ENCODE measurements around the gene KRTAP5-3. TPM values are rescaled to one million over a fixed set of nuclear protein-coding genes. Genes with fewer than 3 reads are reported as not detected.

Gene KRTAP5-3
- total and polyA plus RNA-seq, 2 donors (not counting 3 experiments of a cell fraction or from before 2014, with no cell fraction given): not detected

- Histone ChIP-seq H4K20me1 (replicated peaks; ENCODE audit: control insufficient read depth, extremely low read depth, insufficient read depth, low read length) (no peaks in the 10 kb centered on the region), H3K27me3 (ENCODE audit: control insufficient read depth in 2 of 2, insufficient read depth in 2 of 2, low read length in 2 of 2) (peaks cover 10 to 16% of the 10 kb centered on the region in 2 experiments), H3K36me3 (ENCODE audit: control insufficient read depth in 2 of 2, extremely low read depth in 1 of 2, insufficient read depth in 2 of 2, low read length in 2 of 2) (no peaks in the 10 kb centered on the region), H2AFZ (ENCODE audit: low read depth, low read length) (no peak overlapping the region), H3K9me3 (replicated peaks; ENCODE audit: control insufficient read depth, insufficient read depth, low read length) (no peaks in the 10 kb centered on the region), H3K4me3 (replicated peaks in 1 of 3; ENCODE audit: insufficient read depth in 1 of 3, low read depth in 1 of 3, low read length in 3 of 3) (no peak overlapping the region), H3K4me1 (ENCODE audit: control insufficient read depth, extremely low read depth, insufficient read depth, low read length) (peaks cover 5% of the 10 kb centered on the region), H3K9me1 (replicated peaks; ENCODE audit: control insufficient read depth, extremely low read depth, insufficient read depth, low read length) (no peaks in the 10 kb centered on the region), H3K27ac (ENCODE audit: insufficient read depth, low read depth, low read length) (no peak overlapping the region), H3K9ac (replicated peaks; ENCODE audit: extremely low read depth, insufficient read depth, low read length) (no peak overlapping the region), H3K4me2 (ENCODE audit: insufficient read depth, low read length) (no peak overlapping the region), H3K79me2 (ENCODE audit: control insufficient read depth, insufficient read depth, low read length) (no peaks in the 10 kb centered on the region)
- FAIRE-seq (no peak), DNase-seq (ENCODE audit: low read depth, low spot score) (no peak)
- ChIA-PET POLR2A (no interaction called here), CTCF (interaction anchor here (0.7 to 5.2 kb wide), 4 partner anchors 11 to 26 kb away, joined by 3 to 24 read pairs (median 6); no protein-coding TSS in a partner anchor)
- intact Hi-C loops (cut with micrococcal nuclease) (no loop called here), dilution Hi-C loops (cut with MboI; ENCODE audit: extremely low pct_ligation_motif_present, low sequenced_read_pairs) (no loop called here)
- TF ChIP-seq EZH2 (IDR thresholded peaks at IDR 0.05; ENCODE audit: borderline replicate concordance, low read depth, low read length, severe bottlenecking) (no peak), POLR2A (IDR thresholded peaks at IDR 0.05; ENCODE audit: low read depth, low read length) (no peak)
- BruUV-seq (replicated peaks): no TSS peak
Measured at GRCh38 chr11:1569251-1569780, 38.9 kb downstream of the KRTAP5-3 start.

DNA sequence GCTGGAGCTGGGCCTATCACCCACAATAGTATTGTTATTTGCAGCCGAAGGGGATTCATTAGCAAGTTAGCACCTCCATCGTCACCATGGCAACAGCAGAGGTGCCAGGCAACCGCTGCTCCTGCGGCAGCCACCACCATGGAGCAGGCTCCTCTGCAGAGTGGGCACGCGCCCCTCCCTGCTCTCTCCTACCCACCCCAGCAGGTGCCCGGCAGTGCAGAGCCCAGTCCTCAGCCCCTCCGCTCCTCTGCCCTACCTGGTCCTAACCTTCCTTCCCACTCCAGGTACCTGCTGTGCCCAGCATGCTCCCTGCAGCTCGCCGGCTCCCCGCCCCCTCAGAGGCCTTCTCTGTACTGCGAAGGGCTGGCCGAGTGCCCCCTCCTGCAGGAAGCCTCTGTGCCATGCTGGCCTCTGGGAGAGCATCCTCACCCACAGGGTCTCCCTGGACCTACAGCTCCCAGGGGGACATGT, 39.8 kb downstream of the KRTAP5-3 start:
- Histone ChIP-seq H3K36me3 (ENCODE audit: control insufficient read depth in 2 of 2, extremely low read depth in 1 of 2, insufficient read depth in 2 of 2, low read length in 2 of 2) (no peaks in the 10 kb centered on the region), H3K4me2 (ENCODE audit: insufficient read depth, low read length) (no peak overlapping the region), H3K9me1 (replicated peaks; ENCODE audit: control insufficient read depth, extremely low read depth, insufficient read depth, low read length) (no peaks in the 10 kb centered on the region), H3K27me3 (ENCODE audit: control insufficient read depth in 2 of 2, insufficient read depth in 2 of 2, low read length in 2 of 2) (peaks cover 2 to 8% of the 10 kb centered on the region in 2 experiments), H3K27ac (ENCODE audit: insufficient read depth, low read depth, low read length) (no peak overlapping the region), H3K9me3 (replicated peaks; ENCODE audit: control insufficient read depth, insufficient read depth, low read length) (no peaks in the 10 kb centered on the region), H4K20me1 (replicated peaks; ENCODE audit: control insufficient read depth, extremely low read depth, insufficient read depth, low read length) (no peaks in the 10 kb centered on the region), H3K4me1 (ENCODE audit: control insufficient read depth, extremely low read depth, insufficient read depth, low read length) (peaks cover 2% of the 10 kb centered on the region), H2AFZ (ENCODE audit: low read depth, low read length) (no peak overlapping the region), H3K79me2 (ENCODE audit: control insufficient read depth, insufficient read depth, low read length) (no peaks in the 10 kb centered on the region), H3K4me3 (replicated peaks in 1 of 3; ENCODE audit: insufficient read depth in 1 of 3, low read depth in 1 of 3, low read length in 3 of 3) (no peak overlapping the region), H3K9ac (replicated peaks; ENCODE audit: extremely low read depth, insufficient read depth, low read length) (no peak overlapping the region)
- DNase-seq (ENCODE audit: low read depth, low spot score) (no peak), FAIRE-seq (no peak)
- no TSS peak for BruUV-seq (replicated peaks)
- ChIA-PET CTCF (interaction anchor here (5.2 kb wide), 1 partner anchor 22 kb away, joined by 24 read pairs; no protein-coding TSS in a partner anchor), POLR2A (no interaction called here)
- dilution Hi-C loops (cut with MboI; ENCODE audit: extremely low pct_ligation_motif_present, low sequenced_read_pairs): no loop called here
- TF ChIP-seq FOS (IDR thresholded peaks at IDR 0.05; ENCODE audit: borderline replicate concordance, insufficient read depth, low read length) (no peak), MAX (IDR thresholded peaks at IDR 0.05; ENCODE audit: insufficient read depth, insufficient read length) (no peak), POLR2A (IDR thresholded peaks at IDR 0.05; ENCODE audit: low read depth, low read length) (no peak), JUN (IDR thresholded peaks at IDR 0.05; ENCODE audit: borderline replicate concordance, insufficient read depth, insufficient read length, low read depth) (no peak), EZH2 (IDR thresholded peaks at IDR 0.05; ENCODE audit: borderline replicate concordance, low read depth, low read length, severe bottlenecking) (no peak), GATA2 (IDR thresholded peaks at IDR 0.05; ENCODE audit: insufficient read depth, insufficient read length, low read depth, low read length) (no peak), MYC (IDR thresholded peaks at IDR 0.05; ENCODE audit: low read depth, low read length) (no peak), POLR2AphosphoS5 (IDR thresholded peaks at IDR 0.05; ENCODE audit: insufficient read depth, low read depth, low read length) (no peak)
- TF ChIP-seq, protein P1, sequence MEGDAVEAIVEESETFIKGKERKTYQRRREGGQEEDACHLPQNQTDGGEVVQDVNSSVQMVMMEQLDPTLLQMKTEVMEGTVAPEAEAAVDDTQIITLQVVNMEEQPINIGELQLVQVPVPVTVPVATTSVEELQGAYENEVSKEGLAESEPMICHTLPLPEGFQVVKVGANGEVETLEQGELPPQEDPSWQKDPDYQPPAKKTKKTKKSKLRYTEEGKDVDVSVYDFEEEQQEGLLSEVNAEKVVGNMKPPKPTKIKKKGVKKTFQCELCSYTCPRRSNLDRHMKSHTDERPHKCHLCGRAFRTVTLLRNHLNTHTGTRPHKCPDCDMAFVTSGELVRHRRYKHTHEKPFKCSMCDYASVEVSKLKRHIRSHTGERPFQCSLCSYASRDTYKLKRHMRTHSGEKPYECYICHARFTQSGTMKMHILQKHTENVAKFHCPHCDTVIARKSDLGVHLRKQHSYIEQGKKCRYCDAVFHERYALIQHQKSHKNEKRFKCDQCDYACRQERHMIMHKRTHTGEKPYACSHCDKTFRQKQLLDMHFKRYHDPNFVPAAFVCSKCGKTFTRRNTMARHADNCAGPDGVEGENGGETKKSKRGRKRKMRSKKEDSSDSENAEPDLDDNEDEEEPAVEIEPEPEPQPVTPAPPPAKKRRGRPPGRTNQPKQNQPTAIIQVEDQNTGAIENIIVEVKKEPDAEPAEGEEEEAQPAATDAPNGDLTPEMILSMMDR (IDR thresholded peaks at IDR 0.05; ENCODE audit: extremely low read depth in 1 of 2, insufficient read depth in 1 of 2, low read depth in 1 of 2, low read length in 2 of 2): no peak
- intact Hi-C loops (cut with micrococcal nuclease): no loop called here
